Spinal cord (tissue), 10 donors: ENCODE measurements around the gene HTR1E. TPM values are rescaled to one million over a fixed set of nuclear protein-coding genes. Genes with fewer than 3 reads are reported as not detected.
A peak's percentile ranks its signal among the peaks of the same experiment; 100 is the strongest.

Experiments
- DNase-seq, 6 donors: peaks; one replicate each; pipeline versions ENCODE4 v3.0.0 to v3.0.0-alpha.2; 2013 to 2015; ENCODE audit warnings: low spot score in 6 of 6, low read depth in 4 of 6
- H3K27ac ChIP-seq: one replicate; pipeline ENCODE4 v1.5.1; 2013; ENCODE audit warnings: low read depth, low read length, control low read depth
- H3K27me3 ChIP-seq: one replicate; pipeline ENCODE4 v1.6.1; 2013; ENCODE audit warnings: low read length; ENCODE audit not compliant: control insufficient read depth, insufficient read depth
- H3K36me3 ChIP-seq: one replicate; pipeline ENCODE4 v1.6.1; 2013; ENCODE audit warnings: low read length; ENCODE audit not compliant: control insufficient read depth, insufficient read depth
- H3K4me1 ChIP-seq: one replicate; pipeline ENCODE4 v1.6.1; 2013; ENCODE audit warnings: low read length; ENCODE audit not compliant: control insufficient read depth, insufficient read depth
- H3K4me3 ChIP-seq: one replicate; pipeline ENCODE4 v1.5.1; 2013; ENCODE audit warnings: low read depth, low read length, control low read depth
- H3K9me3 ChIP-seq: one replicate; pipeline ENCODE4 v1.6.1; 2013; ENCODE audit warnings: low read length; ENCODE audit not compliant: control insufficient read depth, insufficient read depth
- WGBS: methylation state at CpG from one replicate; pipeline ENCODE4 v1.1.5; 2013; ENCODE audit warnings: missing lambda C conversion rate; ENCODE audit not compliant: insufficient coverage; 5-methylcytosine and 5-hydroxymethylcytosine counted together
- polyA plus RNA-seq, 2 donors: library from polyadenylated mRNA; unstranded; fragments of 120-200 nt; gene quantifications; one replicate each; pipeline ENCODE4 v1.2.1, GENCODE V29; 2013; ENCODE audit not compliant: insufficient read length in 2 of 2
- total RNA-seq, 2 donors: library from RNA; depleted of rRNA in 1 of 2; stranded (reverse); fragments of 120-200 nt in 1 of 2; fragments of >200 nt in 1 of 2; gene quantifications; one replicate each; pipeline versions ENCODE4 v1.2.3 to v1.2.4, GENCODE V29; 2013 to 2014
- donor health status: healthy.

HTR1E gene
- total and polyA plus RNA-seq, 4 donors = 0.61 to 1.9 (median 1.7) TPM

- WGBS = no CpG with 5 or more reads among the region's 3 CpGs
- H3K27ac ChIP-seq = no peak overlapping the region
- no peaks in the 10 kb centered on the region for H3K4me1 ChIP-seq
- no peak for DNase-seq
- H3K36me3 ChIP-seq = no peaks in the 10 kb centered on the region
- H3K27me3 ChIP-seq = no peaks in the 10 kb centered on the region
- peaks cover 3% of the 10 kb centered on the region for H3K9me3 ChIP-seq
- H3K4me3 ChIP-seq = no peak overlapping the region
Observed at GRCh38 chr6:87012743-87013142, 75.4 kb downstream of the HTR1E start.

- no CpG with 5 or more reads among the region's 2 CpGs for WGBS
- no peak for DNase-seq
- H3K27me3 ChIP-seq = no peaks in the 10 kb centered on the region
Observed at GRCh38 chr6:87016772-87017171, 79.4 kb downstream of the HTR1E start.

GRCh38 chr6:87027021-87027420 is 89.7 kb downstream of the HTR1E start:
- no peaks in the 10 kb centered on the region for H3K9me3 ChIP-seq
- H3K4me1 ChIP-seq = no peaks in the 10 kb centered on the region
- H3K27me3 ChIP-seq = no peaks in the 10 kb centered on the region
- no CpG with 5 or more reads among the region's 2 CpGs for WGBS
- no peak for DNase-seq
- no peak overlapping the region for H3K27ac ChIP-seq
- H3K36me3 ChIP-seq = no peaks in the 10 kb centered on the region
- no peak overlapping the region for H3K4me3 ChIP-seq

More at GRCh38 chr6:87016772-87017171, 79.4 kb downstream of the HTR1E start:
- H3K9me3 ChIP-seq = no peaks in the 10 kb centered on the region
- H3K27ac ChIP-seq = no peak overlapping the region
- no peaks in the 10 kb centered on the region for H3K36me3 ChIP-seq
- H3K4me3 ChIP-seq = no peak overlapping the region
- H3K4me1 ChIP-seq = no peaks in the 10 kb centered on the region

GRCh38 chr6:87029711-87030314 is 92.5 kb downstream of the HTR1E start:
- no peaks in the 10 kb centered on the region for H3K4me1 ChIP-seq
- no peaks in the 10 kb centered on the region for H3K36me3 ChIP-seq
- H3K9me3 ChIP-seq = no peaks in the 10 kb centered on the region
- no CpG with 5 or more reads among the region's 3 CpGs for WGBS
- H3K27ac ChIP-seq = no peak overlapping the region
- no peak overlapping the region for H3K4me3 ChIP-seq
- no peaks in the 10 kb centered on the region for H3K27me3 ChIP-seq
- DNase-seq = peak; percentile 19 to 92 (median 52)

- 80% methylated on average over 2 of the region's 4 CpGs for WGBS
- Histone ChIP-seq H3K9me3 (no peaks in the 10 kb centered on the region), H3K27ac (no peak overlapping the region), H3K36me3 (no peaks in the 10 kb centered on the region), H3K27me3 (no peaks in the 10 kb centered on the region), H3K4me1 (no peaks in the 10 kb centered on the region), H3K4me3 (no peak overlapping the region)
- DNase-seq = no peak
Observed at GRCh38 chr6:87040729-87041128, 103.4 kb downstream of the HTR1E start.

GRCh38 chr6:87045521-87046075 is 108.3 kb downstream of the HTR1E start:
- no peaks in the 10 kb centered on the region for H3K27me3 ChIP-seq
- no peak overlapping the region for H3K27ac ChIP-seq
- no peaks in the 10 kb centered on the region for H3K4me1 ChIP-seq
- no peaks in the 10 kb centered on the region for H3K36me3 ChIP-seq
- H3K9me3 ChIP-seq = no peaks in the 10 kb centered on the region
- no peak overlapping the region for H3K4me3 ChIP-seq
- 59% methylated on average over 5 of the region's 5 CpGs for WGBS
- no peak for DNase-seq

- H3K4me1 ChIP-seq = no peaks in the 10 kb centered on the region
- H3K27me3 ChIP-seq = no peaks in the 10 kb centered on the region
- 90% methylated on average over 1 of the region's 1 CpG for WGBS
- DNase-seq = no peak
- no peaks in the 10 kb centered on the region for H3K9me3 ChIP-seq
- no peak overlapping the region for H3K27ac ChIP-seq
- no peak overlapping the region for H3K4me3 ChIP-seq
- H3K36me3 ChIP-seq = no peaks in the 10 kb centered on the region
Observed at GRCh38 chr6:87049779-87050178, 112.5 kb downstream of the HTR1E start.

GRCh38 chr6:87053312-87053711 is 116.0 kb downstream of the HTR1E start:
- Histone ChIP-seq H3K4me1 (no peaks in the 10 kb centered on the region), H3K36me3 (no peaks in the 10 kb centered on the region), H3K4me3 (no peak overlapping the region), H3K27me3 (no peaks in the 10 kb centered on the region), H3K27ac (no peak overlapping the region), H3K9me3 (no peaks in the 10 kb centered on the region)
- WGBS = no CpG with 5 or more reads among the region's 1 CpG
- no peak for DNase-seq

- H3K27ac ChIP-seq = no peak overlapping the region
- 100% methylated on average over 1 of the region's 3 CpGs for WGBS
- DNase-seq = no peak
Observed at GRCh38 chr6:87054143-87054833, 117.0 kb downstream of the HTR1E start.

GRCh38 chr6:87059943-87060342 is 122.6 kb downstream of the HTR1E start:
- H3K36me3 ChIP-seq = no peaks in the 10 kb centered on the region
- H3K27ac ChIP-seq = no peak overlapping the region
- no peaks in the 10 kb centered on the region for H3K4me1 ChIP-seq
- H3K9me3 ChIP-seq = no peaks in the 10 kb centered on the region
- over 99% methylated on average over 13 of the region's 18 CpGs for WGBS
- DNase-seq = no peak
- H3K27me3 ChIP-seq = no peaks in the 10 kb centered on the region
- no peak overlapping the region for H3K4me3 ChIP-seq

More at GRCh38 chr6:87054143-87054833, 117.0 kb downstream of the HTR1E start:
- Histone ChIP-seq H3K4me3 (no peak overlapping the region), H3K4me1 (no peaks in the 10 kb centered on the region), H3K9me3 (no peaks in the 10 kb centered on the region), H3K27me3 (no peaks in the 10 kb centered on the region), H3K36me3 (no peaks in the 10 kb centered on the region)
